Bone marrow (tissue), 2 donors: ENCODE data around the gene COPZ1.

Experiments used
- DNase-seq, 2 donors: peaks; one replicate each; lab custom pipeline; 2025; lab: John Stamatoyannopoulos, UW

Gene COPZ1

GRCh38 chr12:54397157-54397556 lies 72.2 kb downstream of the COPZ1 start:
- DNase-seq, result no peak

GRCh38 chr12:54398218-54398617 lies 73.3 kb downstream of the COPZ1 start:
- DNase-seq, result no peak

GRCh38 chr12:54398995-54399793 lies 74.3 kb downstream of the COPZ1 start:
- DNase-seq, result peak; percentile 74 to 80

- no peak for DNase-seq
Observed at GRCh38 chr12:54401119-54401518, 76.2 kb downstream of the COPZ1 start.
